Thyroid gland (tissue), 4 donors: ENCODE data around the gene ZDHHC11B. TPM values are rescaled to one million over a fixed set of nuclear protein-coding genes. Genes with fewer than 3 reads are reported as not detected.
A peak's percentile ranks its signal among the peaks of the same experiment; 100 is the strongest.
"Not testable (repeated sequence)": the region's sequence is repeated elsewhere in the genome, so short reads cannot be mapped to it uniquely, and the experiment has no call there.

ENCODE experiments used
- DNase-seq, 2 donors: peaks; one replicate each; pipeline ENCODE4 v3.0.0-alpha.2; 2019
- H3K27ac ChIP-seq, 3 donors: fragments of 200-600 bp; sonication (generic); 1 replicate in 2 of 3; 2 replicates in 1 of 3; pipeline ENCODE4 v1.5.1; 2016 to 2019; ENCODE audit warnings: mild to moderate bottlenecking in 1 of 3, moderate library complexity in 1 of 3
- H3K27me3 ChIP-seq: fragments of 200-600 bp; sonication (generic); one replicate; pipeline ENCODE4 v1.5.1; 2019
- H3K36me3 ChIP-seq, 2 donors: fragments of 200-600 bp; sonication (generic); one replicate each; pipeline ENCODE4 v1.5.1; 2016 to 2019
- H3K4me1 ChIP-seq, 2 donors: fragments of 200-600 bp; sonication (generic); one replicate each; pipeline ENCODE4 v1.5.1; 2017 to 2019
- H3K4me3 ChIP-seq, 3 donors: fragments of 200-600 bp; sonication (generic); replicated peaks in 1 of 3; 1 replicate in 2 of 3; 2 replicates in 1 of 3; pipeline ENCODE4 v1.5.1; 2016; ENCODE audit warnings: mild to moderate bottlenecking in 1 of 3
- H3K9me3 ChIP-seq: fragments of 200-600 bp; sonication (generic); one replicate; pipeline ENCODE4 v1.5.1; 2017
- CTCF ChIP-seq, 6 experiments: fragments of 200-600 bp in 3 of 6; fragments of 450-650 bp in 3 of 6; sonication (generic) in 3 of 6; IDR thresholded peaks; one replicate each; pipeline ENCODE4 v1.5.1; 2016 to 2019; ENCODE audit warnings: antibody characterized with exemption in 6 of 6, mild to moderate bottlenecking in 2 of 6, inconsistent platforms in 1 of 6, moderate library complexity in 1 of 6
- POLR2A ChIP-seq, 2 donors: fragments of 450-650 bp; IDR thresholded peaks; one replicate each; pipeline ENCODE4 v1.6.1; 2017; ENCODE audit warnings: antibody characterized with exemption in 2 of 2, mild to moderate bottlenecking in 2 of 2, moderate library complexity in 1 of 2
- WGBS, 2 donors: methylation state at CpG; one replicate each; pipeline ENCODE4 v1.1.5; 2017; 5-methylcytosine and 5-hydroxymethylcytosine counted together
- intact Hi-C: fragments of 100-400 bp; cut with DNase I; formaldehyde crosslinking; loops from one replicate; pipeline ENCODE4 v1.15.1; 2023
- total RNA-seq, 4 donors: library from RNA; depleted of rRNA; stranded (reverse); fragments of >200 nt; gene quantifications; one replicate each; pipeline ENCODE4 v1.2.3, GENCODE V29; 2016

The ZDHHC11B gene
- total RNA-seq, 4 donors from 2014 or later, result 1.6 to 6.8 (median 2.9) TPM

- H3K9me3 ChIP-seq, H3K36me3 ChIP-seq, H3K4me3 ChIP-seq, DNase-seq, H3K4me1 ChIP-seq, H3K27ac ChIP-seq, H3K27me3 ChIP-seq, intact Hi-C loops: not testable (repeated sequence)
- WGBS, 2 donors, result 64 to 95% methylated on average over 1 to 2 of the region's 7 CpGs
These were observed 55.3 kb downstream of the ZDHHC11B start for GRCh38 chr5:729225-729624.

- H3K4me3 ChIP-seq, H3K4me1 ChIP-seq, H3K9me3 ChIP-seq, H3K36me3 ChIP-seq, H3K27me3 ChIP-seq, H3K27ac ChIP-seq, intact Hi-C loops: not testable (repeated sequence)
- peak in 1 of 6 experiments; percentile 11 for TF ChIP-seq CTCF (IDR thresholded peaks at IDR 0.05)
- 35 to 45% methylated on average over 4 of the region's 9 CpGs for WGBS, 2 donors
- DNase-seq, result peak in 1 of 2 donors; percentile 19
These were observed 57.4 kb downstream of the ZDHHC11B start for GRCh38 chr5:727087-727486.

GRCh38 chr5:723865-724264 is 60.7 kb downstream of the ZDHHC11B start:
- H3K36me3 ChIP-seq, H3K4me1 ChIP-seq, H3K9me3 ChIP-seq, H3K27me3 ChIP-seq, DNase-seq, H3K27ac ChIP-seq, H3K4me3 ChIP-seq, intact Hi-C loops: not testable (repeated sequence)
- 73 to 77% methylated on average over 2 of the region's 6 CpGs for WGBS, 2 donors

- H3K27me3 ChIP-seq, H3K9me3 ChIP-seq, H3K4me3 ChIP-seq, DNase-seq, H3K36me3 ChIP-seq, intact Hi-C loops, H3K4me1 ChIP-seq, H3K27ac ChIP-seq: not testable (repeated sequence)
- no CpG with 5 or more reads among the region's 4 CpGs for WGBS, 2 donors
These were observed 61.2 kb downstream of the ZDHHC11B start for GRCh38 chr5:723309-723708.

- H3K4me3 ChIP-seq, intact Hi-C loops, H3K36me3 ChIP-seq, H3K27me3 ChIP-seq, H3K27ac ChIP-seq, DNase-seq, H3K4me1 ChIP-seq, H3K9me3 ChIP-seq: not testable (repeated sequence)
- WGBS, 2 donors, result 85 to 86% methylated on average over 1 of the region's 1 CpG
These were observed 65.2 kb downstream of the ZDHHC11B start for GRCh38 chr5:719379-719778.

GRCh38 chr5:717143-717542 is 67.4 kb downstream of the ZDHHC11B start:
- no peak overlapping the region for H3K27ac ChIP-seq

GRCh38 chr5:716740-717139 is 67.8 kb downstream of the ZDHHC11B start:
- H3K27me3 ChIP-seq, DNase-seq, H3K4me1 ChIP-seq, H3K36me3 ChIP-seq, intact Hi-C loops, H3K27ac ChIP-seq, H3K4me3 ChIP-seq, H3K9me3 ChIP-seq: not testable (repeated sequence)
- WGBS, 2 donors, result 78 to 92% methylated on average over 4 of the region's 4 CpGs

More at GRCh38 chr5:717143-717542, 67.4 kb downstream of the ZDHHC11B start:
- Histone ChIP-seq H3K9me3 (no peaks in the 10 kb centered on the region), H3K27me3 (no peaks in the 10 kb centered on the region), H3K36me3 (no peaks in the 10 kb centered on the region), H3K4me3 (no peak overlapping the region), H3K4me1 (no peaks in the 10 kb centered on the region)
- intact Hi-C loops, result no loop called here
- 70 to 77% methylated on average over 7 of the region's 7 CpGs for WGBS, 2 donors
- DNase-seq, result no peak
- TF ChIP-seq POLR2A (IDR thresholded peaks at IDR 0.05), result no peak
- TF ChIP-seq CTCF (IDR thresholded peaks at IDR 0.05), result no peak

GRCh38 chr5:715636-716035 is 68.9 kb downstream of the ZDHHC11B start:
- H3K9me3 ChIP-seq, DNase-seq, H3K4me3 ChIP-seq, intact Hi-C loops, H3K27ac ChIP-seq, H3K27me3 ChIP-seq, H3K36me3 ChIP-seq, H3K4me1 ChIP-seq: not testable (repeated sequence)
- WGBS, 2 donors, result 91 to 93% methylated on average over 4 of the region's 4 CpGs

- H3K27me3 ChIP-seq, H3K27ac ChIP-seq, H3K36me3 ChIP-seq, H3K4me1 ChIP-seq, DNase-seq, intact Hi-C loops, H3K9me3 ChIP-seq, H3K4me3 ChIP-seq: not testable (repeated sequence)
- WGBS, 2 donors, result 77 to 85% methylated on average over 7 to 8 of the region's 8 CpGs
These were observed 70.1 kb downstream of the ZDHHC11B start for GRCh38 chr5:714215-715118.

- not testable (repeated sequence) for H3K27ac ChIP-seq
These were observed 70.8 kb downstream of the ZDHHC11B start for GRCh38 chr5:713686-714085.

GRCh38 chr5:708848-709517 is 75.5 kb downstream of the ZDHHC11B start:
- DNase-seq, H3K36me3 ChIP-seq, intact Hi-C loops, H3K27me3 ChIP-seq, H3K9me3 ChIP-seq, H3K27ac ChIP-seq, H3K4me1 ChIP-seq, H3K4me3 ChIP-seq: not testable (repeated sequence)
- 87 to 88% methylated on average over 1 to 2 of the region's 3 CpGs for WGBS, 2 donors

More at GRCh38 chr5:713686-714085, 70.8 kb downstream of the ZDHHC11B start:
- H3K27me3 ChIP-seq, H3K36me3 ChIP-seq, DNase-seq, H3K9me3 ChIP-seq, intact Hi-C loops, H3K4me1 ChIP-seq, H3K4me3 ChIP-seq: not testable (repeated sequence)
- WGBS, 2 donors, result 46 to 70% methylated on average over 3 of the region's 3 CpGs
